Measurements from ENCODE around the gene RDM1. TPM values are rescaled to one million over a fixed set of nuclear protein-coding genes. Genes with fewer than 3 reads are reported as not detected.

Gene RDM1
- total RNA-seq, 2 donors from 2014 or later, result not detected

- TF ChIP-seq POLR2A (IDR thresholded peaks at IDR 0.05) (no peak), CTCF (IDR thresholded peaks at IDR 0.05) (no peak)
- Histone ChIP-seq H3K36me3 (replicated peaks in 1 of 2; ENCODE audit: insufficient read depth in 1 of 2, low read depth in 2 of 2) (no peaks in the 10 kb centered on the region), H3K4me1 (no peaks in the 10 kb centered on the region), H3K27ac (no peak overlapping the region), H3K27me3 (no peaks in the 10 kb centered on the region), H3K9me3 (no peaks in the 10 kb centered on the region), H3K4me3 (no peak overlapping the region)
- DNase-seq (no peak), ATAC-seq (no peak)
- intact Hi-C loops (cut with DNase I), result loop anchor here (10.0 kb wide), 1 partner anchor 62 kb away; the partner anchor contains the start of gene RDM1
- 86 to 91% methylated on average over 12 of the region's 12 CpGs for WGBS, 2 donors
Observed at GRCh38 chr17:35872196-35872980, 58.2 kb downstream of the RDM1 start.

- DNase-seq, result no peak
- no peaks in the 10 kb centered on the region for H3K9me3 ChIP-seq
Observed at GRCh38 chr17:35870906-35871819, 59.4 kb downstream of the RDM1 start.

DNA sequence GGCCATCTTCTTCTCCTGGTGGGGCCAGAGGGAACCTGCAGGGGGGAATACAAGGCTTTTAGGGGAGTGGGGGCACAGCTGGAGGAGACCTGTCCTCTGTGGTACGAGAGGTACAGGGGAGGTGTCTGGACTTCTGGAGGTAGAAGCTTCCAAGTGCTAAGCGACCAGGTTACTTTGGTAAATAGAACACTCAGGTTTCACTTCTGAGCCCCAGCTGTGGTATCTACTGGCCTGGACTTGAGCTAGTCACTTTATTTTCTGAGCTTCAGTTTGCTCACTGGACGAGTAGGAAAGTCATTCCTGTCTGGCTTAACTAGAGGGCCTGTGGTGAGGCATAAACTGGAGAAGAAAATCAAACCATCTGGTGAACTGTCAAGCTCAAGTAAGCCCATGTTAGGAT is 61.8 kb downstream of the RDM1 start, which contains the start of gene HEATR9:
Gene HEATR9, minus strand, starts transcription at position 155 of the 400 bp plus-strand sequence. Its CDS starts 149 bp downstream, at position 6.
- intact Hi-C loops (cut with DNase I), result no loop called here
- no peaks in the 10 kb centered on the region for H3K4me1 ChIP-seq
- H3K36me3 ChIP-seq (replicated peaks in 1 of 2; ENCODE audit: insufficient read depth in 1 of 2, low read depth in 2 of 2), result no peaks in the 10 kb centered on the region
- H3K27ac ChIP-seq, result no peak within 1 kb of the TSS
- WGBS, 2 donors, result 78 to 87% methylated on average over 3 of the region's 3 CpGs
- ATAC-seq (no peak), DNase-seq (no peak)
- H3K27me3 ChIP-seq, result no peaks in the 10 kb centered on the region
- no peak within 1 kb of the TSS for H3K4me3 ChIP-seq
- H3K9me3 ChIP-seq, result no peaks in the 10 kb centered on the region
- no peak for TF ChIP-seq CTCF (IDR thresholded peaks at IDR 0.05)
- no peak for TF ChIP-seq POLR2A (IDR thresholded peaks at IDR 0.05)

More at GRCh38 chr17:35870906-35871819, 59.4 kb downstream of the RDM1 start:
- 62 to 73% methylated on average over 8 of the region's 8 CpGs for WGBS, 2 donors
- no peak for ATAC-seq
- Histone ChIP-seq H3K36me3 (replicated peaks in 1 of 2; ENCODE audit: insufficient read depth in 1 of 2, low read depth in 2 of 2) (no peaks in the 10 kb centered on the region), H3K27me3 (no peaks in the 10 kb centered on the region), H3K4me3 (no peak overlapping the region), H3K27ac (no peak overlapping the region), H3K4me1 (no peaks in the 10 kb centered on the region)
- no peak for TF ChIP-seq CTCF (IDR thresholded peaks at IDR 0.05)
- no peak for TF ChIP-seq POLR2A (IDR thresholded peaks at IDR 0.05)
- intact Hi-C loops (cut with DNase I), result loop anchor here (10.0 kb wide), 1 partner anchor 64 kb away; the partner anchor contains the start of gene RDM1

Small RNAs within 50 kb of the gene (small RNA-seq; reads per million reads assigned to genes)
- 41.1 reads per million, percentile 95 among the genes with 10 or more reads in this experiment for gene RF00100

Other genes with a start within 250 kb of the RDM1 start
- gene RASL10B, start 199.1 kb downstream of the RDM1 start, total RNA-seq, result 10 to 100 TPM in 1 of 2 donors, 1 to 10 TPM in 1; 8.8 to 17.8 TPM
- not detected for gene GAS2L2, start 177.5 kb downstream of the RDM1 start, total RNA-seq
- not detected for gene C17orf50, start 169.9 kb downstream of the RDM1 start, total RNA-seq
- gene MMP28, start 135.1 kb downstream of the RDM1 start, total RNA-seq, result 10 to 100 TPM in 1 of 2 donors, 1 to 10 TPM in 1; 8.3 to 15.2 TPM
- 10 to 100 TPM; 47.7 to 51.1 TPM for gene TAF15, start 121.3 kb downstream of the RDM1 start, total RNA-seq
- gene HEATR9, start 61.9 kb downstream of the RDM1 start, total RNA-seq, result not detected
- gene CCL5, start 50.4 kb downstream of the RDM1 start, total RNA-seq, result 1 to 10 TPM in 1 of 2 donors, under 1 TPM in 1; 0.66 to 4.9 TPM
- not detected for gene LYZL6, start 12.9 kb upstream of the RDM1 start, total RNA-seq
- gene CCL16, start 50.7 kb upstream of the RDM1 start, total RNA-seq, result under 1 TPM in 1 of 2 donors, not detected in 1; 0.78 TPM
- 1 to 10 TPM; 6.0 to 9.9 TPM for gene CCL14, start 56.0 kb upstream of the RDM1 start, total RNA-seq
- gene CCL15, start 70.8 kb upstream of the RDM1 start, total RNA-seq, result 1 to 10 TPM in 1 of 2 donors, not detected in 1; 1.0 TPM
- gene CCL23, start 87.2 kb upstream of the RDM1 start, total RNA-seq, result 1 to 10 TPM in 1 of 2 donors, not detected in 1; 2.6 TPM
- not detected for gene CCL18, start 133.5 kb upstream of the RDM1 start, total RNA-seq
- gene CCL3, start 159.4 kb upstream of the RDM1 start, total RNA-seq, result not detected
- not detected for gene CCL4, start 173.1 kb upstream of the RDM1 start, total RNA-seq
- not detected for gene TBC1D3B, start 245.9 kb upstream of the RDM1 start, total RNA-seq